ENCODE measurements around the gene CRTAC1. TPM values are rescaled to one million over a fixed set of nuclear protein-coding genes. Genes with fewer than 3 reads are reported as not detected.

CRTAC1 gene
- polyA plus RNA-seq, 3 donors, result not detected

GRCh38 chr10:97907830-97908229 lies 122.6 kb downstream of the CRTAC1 start:
- no peak overlapping the region for H3K4me2 ChIP-seq (replicated peaks; ENCODE audit: extremely low read depth, low read length, poor library complexity, severe bottlenecking)
- H3K27me3 ChIP-seq (ENCODE audit: control insufficient read depth in 2 of 2, insufficient read depth in 2 of 2, low read length in 2 of 2), result peaks cover 0 to 3% of the 10 kb centered on the region in 2 donors
- H4K20me1 ChIP-seq (ENCODE audit: insufficient read depth, low read length), result no peaks in the 10 kb centered on the region
- no peaks in the 10 kb centered on the region for H3K79me2 ChIP-seq (ENCODE audit: insufficient read depth, low read length)
- no peaks in the 10 kb centered on the region for H3K36me3 Mint-ChIP-seq
- H3K4me3 Mint-ChIP-seq, result no peak overlapping the region
- H3K9me3 Mint-ChIP-seq, result peaks cover 0 to 1% (median 0%) of the 10 kb centered on the region in 7 donors
- no peak overlapping the region for H3K27ac ChIP-seq (ENCODE audit: low read depth in 1 of 2, low read length in 2 of 2)
- H3K27ac Mint-ChIP-seq, result no peak overlapping the region
- no peaks in the 10 kb centered on the region for H3K4me1 ChIP-seq (ENCODE audit: control insufficient read depth in 1 of 2, insufficient read depth in 2 of 2, low read length in 2 of 2)
- H3K36me3 ChIP-seq (replicated peaks in 1 of 2; ENCODE audit: control insufficient read depth in 1 of 2, insufficient read depth in 2 of 2, low read length in 2 of 2), result no peaks in the 10 kb centered on the region
- no peaks in the 10 kb centered on the region for H3K9me3 ChIP-seq (replicated peaks in 1 of 2; ENCODE audit: control insufficient read depth in 1 of 2, insufficient read depth in 1 of 2, low read length in 2 of 2)
- 91% methylated on average over 10 of the region's 12 CpGs for WGBS (ENCODE audit: insufficient coverage)
- intact Hi-C loops (cut with micrococcal nuclease), result no loop called here
- H2AFZ ChIP-seq (ENCODE audit: insufficient read depth, low read depth, low read length, poor library complexity, severe bottlenecking), result no peak overlapping the region
- H3K4me1 Mint-ChIP-seq, result no peaks in the 10 kb centered on the region
- no peak for TF ChIP-seq CTCF (IDR thresholded peaks at IDR 0.05)
- peaks cover 11 to 27% (median 27%) of the 10 kb centered on the region in 3 donors for H3K27me3 Mint-ChIP-seq (ENCODE audit: low read depth in 3 of 3)
- no peak overlapping the region for H3K4me3 ChIP-seq (replicated peaks in 1 of 3; ENCODE audit: low read depth in 2 of 3, low read length in 3 of 3)
- DNase-seq, result no peak
- no peak overlapping the region for H3K9ac ChIP-seq (ENCODE audit: insufficient read depth, low read length, poor library complexity, severe bottlenecking)

- no peak for TF ChIP-seq CTCF (IDR thresholded peaks at IDR 0.05)
- H3K27me3 Mint-ChIP-seq (ENCODE audit: low read depth in 3 of 3), result peaks cover 10 to 27% (median 27%) of the 10 kb centered on the region in 3 donors
- no peaks in the 10 kb centered on the region for H3K36me3 Mint-ChIP-seq
- peak overlapping the region in 1 of 7 donors; percentile 85 for H3K27ac Mint-ChIP-seq
- Histone ChIP-seq H3K9ac (ENCODE audit: insufficient read depth, low read length, poor library complexity, severe bottlenecking) (no peak overlapping the region), H3K27me3 (ENCODE audit: control insufficient read depth in 2 of 2, insufficient read depth in 2 of 2, low read length in 2 of 2) (peaks cover 0 to 3% of the 10 kb centered on the region in 2 donors), H3K27ac (ENCODE audit: low read depth in 1 of 2, low read length in 2 of 2) (no peak overlapping the region), H3K79me2 (ENCODE audit: insufficient read depth, low read length) (no peaks in the 10 kb centered on the region), H3K4me2 (replicated peaks; ENCODE audit: extremely low read depth, low read length, poor library complexity, severe bottlenecking) (no peak overlapping the region), H2AFZ (ENCODE audit: insufficient read depth, low read depth, low read length, poor library complexity, severe bottlenecking) (no peak overlapping the region), H4K20me1 (ENCODE audit: insufficient read depth, low read length) (no peaks in the 10 kb centered on the region), H3K36me3 (replicated peaks in 1 of 2; ENCODE audit: control insufficient read depth in 1 of 2, insufficient read depth in 2 of 2, low read length in 2 of 2) (no peaks in the 10 kb centered on the region), H3K9me3 (replicated peaks in 1 of 2; ENCODE audit: control insufficient read depth in 1 of 2, insufficient read depth in 1 of 2, low read length in 2 of 2) (no peaks in the 10 kb centered on the region), H3K4me3 (replicated peaks in 1 of 3; ENCODE audit: low read depth in 2 of 3, low read length in 3 of 3) (no peak overlapping the region), H3K4me1 (ENCODE audit: control insufficient read depth in 1 of 2, insufficient read depth in 2 of 2, low read length in 2 of 2) (no peaks in the 10 kb centered on the region)
- H3K4me1 Mint-ChIP-seq, result no peaks in the 10 kb centered on the region
- no peak overlapping the region for H3K4me3 Mint-ChIP-seq
- intact Hi-C loops (cut with micrococcal nuclease), result no loop called here
- peaks cover 0 to 1% (median 0%) of the 10 kb centered on the region in 7 donors for H3K9me3 Mint-ChIP-seq
- no peak for DNase-seq
- 97% methylated on average over 6 of the region's 6 CpGs for WGBS (ENCODE audit: insufficient coverage)
These were observed 123.2 kb downstream of the CRTAC1 start for GRCh38 chr10:97907211-97907610.
